Tibial nerve (tissue), 4 donors: ENCODE measurements around the gene ZNF81. TPM values are rescaled to one million over a fixed set of nuclear protein-coding genes. Genes with fewer than 3 reads are reported as not detected.

Source experiments
- DNase-seq, 2 donors: peaks; one replicate each; pipeline ENCODE4 v3.0.0-alpha.2; 2019; ENCODE audit warnings: low spot score in 2 of 2
- H3K27ac ChIP-seq, 4 donors: fragments of 200-600 bp; sonication (generic) in 3 of 4; one replicate each; pipeline ENCODE4 v1.5.1; 2017 to 2019; ENCODE audit warnings: mild to moderate bottlenecking in 1 of 4
- H3K27me3 ChIP-seq, 2 donors: fragments of 200-600 bp; sonication (generic) in 1 of 2; one replicate each; pipeline versions ENCODE4 v1.5.1 to v1.6.0; 2017 to 2019
- H3K36me3 ChIP-seq, 3 donors: fragments of 200-600 bp; sonication (generic); one replicate each; pipeline ENCODE4 v1.5.1; 2018 to 2019
- H3K4me1 ChIP-seq, 4 donors: fragments of 200-600 bp; sonication (generic) in 3 of 4; one replicate each; pipeline ENCODE4 v1.5.1; 2017 to 2019
- H3K4me3 ChIP-seq, 4 donors: fragments of 200-600 bp; sonication (generic) in 3 of 4; one replicate each; pipeline ENCODE4 v1.5.1; 2017 to 2019; ENCODE audit warnings: mild to moderate bottlenecking in 1 of 4, moderate library complexity in 1 of 4
- H3K9me3 ChIP-seq, 4 donors: fragments of 200-600 bp; sonication (generic) in 3 of 4; one replicate each; pipeline ENCODE4 v1.5.1; 2017 to 2019
- EP300 ChIP-seq, 2 donors: sonication (generic); formaldehyde crosslinking; IDR thresholded peaks; one replicate each; pipeline ENCODE4 v1.6.1; 2017; ENCODE audit warnings: antibody characterized with exemption in 2 of 2, mild to moderate bottlenecking in 1 of 2
- POLR2A ChIP-seq, 2 donors: fragments of 450-650 bp; IDR thresholded peaks; one replicate each; pipeline ENCODE4 v1.6.1; 2017; ENCODE audit warnings: antibody characterized with exemption in 2 of 2, mild to moderate bottlenecking in 2 of 2, moderate library complexity in 2 of 2
- WGBS, 2 donors: methylation state at CpG; one replicate each; pipeline ENCODE4 v1.1.5; 2018; 5-methylcytosine and 5-hydroxymethylcytosine counted together
- total RNA-seq, 4 donors: library from RNA; depleted of rRNA; stranded (reverse); fragments of >200 nt; gene quantifications; one replicate each; pipeline ENCODE4 v1.1.0, GENCODE V29; 2016
- TF ChIP-seq, protein P1 (sequence below), 5 experiments: fragments of 200-600 bp in 3 of 5; fragments of 450-650 bp in 2 of 5; sonication (generic) in 3 of 5; IDR thresholded peaks; one replicate each; pipeline ENCODE4 v1.5.1; 2016 to 2019; ENCODE audit warnings: antibody characterized with exemption in 5 of 5, mild to moderate bottlenecking in 3 of 5, moderate library complexity in 2 of 5

The ZNF81 gene
- total RNA-seq, 4 donors from 2014 or later, result 5.2 to 8.8 (median 6.6) TPM

DNA sequence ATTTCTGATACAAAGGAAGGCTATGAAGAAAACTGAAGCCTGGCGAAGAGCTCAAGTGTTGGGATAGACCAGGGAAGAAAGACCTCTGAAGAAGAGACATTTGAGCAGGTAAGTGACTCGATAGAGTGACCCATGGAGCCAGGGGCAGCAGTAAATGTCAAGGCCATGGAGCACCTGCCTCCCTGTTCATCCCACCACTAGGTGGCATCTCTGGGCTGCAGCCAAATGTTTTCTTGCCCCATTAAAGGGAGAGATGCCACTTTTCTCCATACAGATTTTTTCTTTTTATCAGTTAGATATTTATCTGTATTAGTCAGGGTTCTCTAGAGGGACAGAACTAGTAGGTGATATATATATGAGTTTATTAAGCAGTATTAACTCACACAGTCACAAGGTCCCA lies 4.9 kb upstream of the ZNF81 start:
- Histone ChIP-seq H3K27me3 (no peaks in the 10 kb centered on the region), H3K36me3 (no peaks in the 10 kb centered on the region), H3K27ac (no peak overlapping the region), H3K9me3 (no peaks in the 10 kb centered on the region), H3K4me3 (no peak overlapping the region), H3K4me1 (no peaks in the 10 kb centered on the region)
- WGBS, 2 donors, result 46% methylated on average over 2 of the region's 2 CpGs
- TF ChIP-seq POLR2A (IDR thresholded peaks at IDR 0.05), result no peak
- TF ChIP-seq EP300 (IDR thresholded peaks at IDR 0.05), result no peak
- TF ChIP-seq, protein P1, sequence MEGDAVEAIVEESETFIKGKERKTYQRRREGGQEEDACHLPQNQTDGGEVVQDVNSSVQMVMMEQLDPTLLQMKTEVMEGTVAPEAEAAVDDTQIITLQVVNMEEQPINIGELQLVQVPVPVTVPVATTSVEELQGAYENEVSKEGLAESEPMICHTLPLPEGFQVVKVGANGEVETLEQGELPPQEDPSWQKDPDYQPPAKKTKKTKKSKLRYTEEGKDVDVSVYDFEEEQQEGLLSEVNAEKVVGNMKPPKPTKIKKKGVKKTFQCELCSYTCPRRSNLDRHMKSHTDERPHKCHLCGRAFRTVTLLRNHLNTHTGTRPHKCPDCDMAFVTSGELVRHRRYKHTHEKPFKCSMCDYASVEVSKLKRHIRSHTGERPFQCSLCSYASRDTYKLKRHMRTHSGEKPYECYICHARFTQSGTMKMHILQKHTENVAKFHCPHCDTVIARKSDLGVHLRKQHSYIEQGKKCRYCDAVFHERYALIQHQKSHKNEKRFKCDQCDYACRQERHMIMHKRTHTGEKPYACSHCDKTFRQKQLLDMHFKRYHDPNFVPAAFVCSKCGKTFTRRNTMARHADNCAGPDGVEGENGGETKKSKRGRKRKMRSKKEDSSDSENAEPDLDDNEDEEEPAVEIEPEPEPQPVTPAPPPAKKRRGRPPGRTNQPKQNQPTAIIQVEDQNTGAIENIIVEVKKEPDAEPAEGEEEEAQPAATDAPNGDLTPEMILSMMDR (IDR thresholded peaks at IDR 0.05), result peak in 4 of 5 experiments; percentile 19 to 40 (median 21)
- DNase-seq, result peak in 1 of 2 donors; percentile 12

GRCh38 chrX:47838361-47838760 lies 1.7 kb downstream of the ZNF81 start:
- Histone ChIP-seq H3K4me3 (no peak overlapping the region), H3K36me3 (no peaks in the 10 kb centered on the region), H3K27ac (no peak overlapping the region), H3K27me3 (no peaks in the 10 kb centered on the region), H3K9me3 (no peaks in the 10 kb centered on the region), H3K4me1 (peaks cover 0 to 6% (median 0%) of the 10 kb centered on the region in 4 donors)
- TF ChIP-seq, protein P1 (IDR thresholded peaks at IDR 0.05), result no peak
- TF ChIP-seq POLR2A (IDR thresholded peaks at IDR 0.05) (no peak), EP300 (IDR thresholded peaks at IDR 0.05) (no peak)
- 42 to 86% methylated on average over 1 of the region's 1 CpG for WGBS, 2 donors
- no peak for DNase-seq

DNA sequence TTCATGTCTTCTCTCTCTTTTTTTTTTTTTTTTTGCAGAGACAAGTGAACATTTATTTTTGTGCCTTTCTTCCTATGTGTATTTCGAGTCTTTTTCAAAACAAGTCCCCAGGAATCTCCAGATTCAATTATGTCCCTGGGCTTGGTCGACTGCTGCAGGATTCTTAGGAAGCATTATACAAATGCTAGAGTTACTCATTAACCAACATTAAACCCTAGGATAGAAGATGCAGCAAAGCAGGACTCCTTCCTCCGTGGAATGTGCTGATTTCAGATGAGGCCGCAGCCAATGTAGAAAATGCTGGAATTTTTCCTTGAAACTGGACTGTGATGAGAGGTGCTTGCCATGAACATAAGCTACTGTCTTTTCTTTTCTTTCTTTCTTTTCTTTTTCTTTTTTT lies 3.4 kb downstream of the ZNF81 start:
- TF ChIP-seq, protein P1 (IDR thresholded peaks at IDR 0.05), result no peak
- TF ChIP-seq POLR2A (IDR thresholded peaks at IDR 0.05), result no peak
- no peak for TF ChIP-seq EP300 (IDR thresholded peaks at IDR 0.05)
- no peaks in the 10 kb centered on the region for H3K27me3 ChIP-seq
- no peak overlapping the region for H3K27ac ChIP-seq
- H3K4me3 ChIP-seq, result no peak overlapping the region
- H3K36me3 ChIP-seq, result no peaks in the 10 kb centered on the region
- no peaks in the 10 kb centered on the region for H3K9me3 ChIP-seq
- DNase-seq, result no peak
- 71 to 79% methylated on average over 4 of the region's 4 CpGs for WGBS, 2 donors
- H3K4me1 ChIP-seq, result peaks cover 0 to 6% (median 0%) of the 10 kb centered on the region in 4 donors

DNA sequence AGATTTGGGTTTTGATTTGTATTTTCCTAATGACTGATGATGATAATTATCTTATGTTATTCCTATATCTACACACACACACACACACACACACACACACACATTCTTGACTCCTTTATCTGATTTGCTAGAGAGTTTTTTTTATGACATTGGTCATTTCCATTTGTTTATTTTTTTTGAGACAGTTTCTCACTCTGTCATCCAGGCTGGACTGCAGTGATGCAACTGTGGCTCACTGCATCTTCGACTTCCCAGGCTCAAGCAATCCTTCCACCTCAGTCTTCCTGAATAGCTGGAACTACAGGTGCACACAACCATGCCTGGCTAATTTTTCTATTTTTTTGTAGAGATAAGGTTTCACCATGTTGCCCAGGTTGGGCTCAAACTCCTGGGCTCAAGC lies 6.7 kb downstream of the ZNF81 start:
- no peaks in the 10 kb centered on the region for H3K27me3 ChIP-seq
- H3K4me1 ChIP-seq, result no peaks in the 10 kb centered on the region
- no peak for TF ChIP-seq EP300 (IDR thresholded peaks at IDR 0.05)
- TF ChIP-seq, protein P1 (IDR thresholded peaks at IDR 0.05), result no peak
- TF ChIP-seq POLR2A (IDR thresholded peaks at IDR 0.05), result no peak
- no peak overlapping the region for H3K4me3 ChIP-seq
- no peaks in the 10 kb centered on the region for H3K9me3 ChIP-seq
- WGBS, 2 donors, result 73 to 80% methylated on average over 1 of the region's 1 CpG
- peaks cover 0 to 18% (median 0%) of the 10 kb centered on the region in 3 donors for H3K36me3 ChIP-seq
- H3K27ac ChIP-seq, result no peak overlapping the region
- DNase-seq, result no peak

DNA sequence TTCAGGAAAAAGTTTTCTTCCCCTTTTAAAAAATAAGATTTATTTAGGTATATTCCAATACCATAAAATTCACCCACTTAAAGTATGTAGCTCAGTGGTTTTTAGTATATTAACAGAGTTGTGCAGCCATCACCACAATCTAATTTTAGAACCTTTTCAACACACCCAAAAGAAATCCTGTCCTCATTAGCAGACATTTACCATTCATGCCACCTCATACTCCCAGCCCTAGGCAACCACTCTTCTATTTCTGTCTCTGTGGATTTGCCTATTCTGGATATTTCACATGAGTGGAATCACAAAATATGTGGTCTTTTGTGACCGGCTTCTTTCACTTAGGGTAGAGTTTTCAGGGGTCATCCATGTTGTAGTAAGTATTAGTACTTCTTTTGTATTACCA lies 7.4 kb downstream of the ZNF81 start:
- H3K4me3 ChIP-seq, result no peak overlapping the region
- H3K27ac ChIP-seq, result no peak overlapping the region
- DNase-seq, result no peak
- H3K4me1 ChIP-seq, result no peaks in the 10 kb centered on the region
- peaks cover 0 to 19% (median 0%) of the 10 kb centered on the region in 3 donors for H3K36me3 ChIP-seq
- WGBS, 2 donors, result 79% methylated on average over 1 of the region's 1 CpG
- H3K27me3 ChIP-seq, result no peaks in the 10 kb centered on the region
- H3K9me3 ChIP-seq, result no peaks in the 10 kb centered on the region
- TF ChIP-seq, protein P1 (IDR thresholded peaks at IDR 0.05), result no peak
- TF ChIP-seq POLR2A (IDR thresholded peaks at IDR 0.05) (no peak), EP300 (IDR thresholded peaks at IDR 0.05) (no peak)
